Eye (tissue), 1 donor: Measurements from ENCODE around the gene TJP1.
"Not testable (repeated sequence)": the region's sequence is repeated elsewhere in the genome, so short reads cannot be mapped to it uniquely, and the experiment has no call there.

Experiments used
- DNase-seq: peaks from one replicate; pipeline ENCODE4 v3.0.0-alpha.2; 2015

The TJP1 gene

DNA sequence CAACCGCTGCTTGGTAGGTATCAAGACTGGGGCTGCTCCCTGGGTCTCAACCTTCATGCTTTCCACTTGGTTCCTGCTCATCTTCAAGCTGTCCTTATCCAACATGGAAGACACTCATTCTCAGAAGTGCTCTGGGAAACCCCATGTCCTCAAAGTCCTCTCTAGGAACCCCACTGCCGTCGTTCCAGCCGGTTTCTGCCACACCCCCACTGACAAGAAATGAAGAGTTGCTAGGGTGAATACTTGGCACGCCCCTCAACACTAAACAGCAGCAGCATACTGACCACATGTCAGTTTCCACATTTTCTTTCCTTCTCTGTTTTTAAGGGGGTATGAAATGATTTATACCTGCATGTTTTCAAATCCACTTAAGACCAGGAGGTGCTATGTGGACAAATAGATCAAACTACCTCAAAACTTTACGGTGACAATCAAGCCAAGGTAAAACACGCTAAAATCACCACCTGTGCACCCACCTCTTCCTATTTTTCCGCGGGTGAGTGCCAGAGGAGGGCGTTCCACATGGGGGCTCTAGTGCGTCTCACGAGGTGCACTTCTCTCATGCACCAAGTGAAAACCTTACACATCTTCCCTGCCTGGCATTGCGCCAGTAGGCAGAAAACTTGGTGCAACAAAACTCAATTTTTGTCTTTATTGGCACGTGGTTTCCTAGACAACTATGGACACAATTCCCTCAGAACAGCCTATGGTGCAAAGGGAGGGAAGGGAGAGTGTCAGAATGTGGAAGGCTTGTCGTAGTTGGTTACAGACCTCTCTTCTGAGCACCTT, 125.1 kb downstream of the TJP1 start:
- no peak for DNase-seq

DNA sequence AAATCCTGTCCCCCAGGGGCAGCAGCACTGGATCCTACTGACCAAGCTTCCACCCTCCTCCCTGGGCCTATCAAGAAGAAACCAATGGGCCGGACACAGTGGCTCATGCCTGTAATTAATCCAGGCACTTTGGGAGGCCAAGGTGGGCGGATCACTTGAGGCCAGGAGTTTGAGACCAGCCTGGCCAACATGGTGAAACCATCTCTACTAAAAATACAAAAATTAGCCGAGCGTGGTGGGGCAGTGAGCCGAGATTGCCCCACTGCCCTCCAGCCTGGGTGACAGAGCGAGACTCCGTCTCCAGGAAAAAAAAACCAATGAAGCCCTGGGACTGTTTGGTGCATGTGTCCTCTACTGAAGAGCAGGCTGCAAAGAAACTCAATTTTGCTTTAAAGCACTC, 125.8 kb downstream of the TJP1 start:
- DNase-seq = not testable (repeated sequence)

DNA sequence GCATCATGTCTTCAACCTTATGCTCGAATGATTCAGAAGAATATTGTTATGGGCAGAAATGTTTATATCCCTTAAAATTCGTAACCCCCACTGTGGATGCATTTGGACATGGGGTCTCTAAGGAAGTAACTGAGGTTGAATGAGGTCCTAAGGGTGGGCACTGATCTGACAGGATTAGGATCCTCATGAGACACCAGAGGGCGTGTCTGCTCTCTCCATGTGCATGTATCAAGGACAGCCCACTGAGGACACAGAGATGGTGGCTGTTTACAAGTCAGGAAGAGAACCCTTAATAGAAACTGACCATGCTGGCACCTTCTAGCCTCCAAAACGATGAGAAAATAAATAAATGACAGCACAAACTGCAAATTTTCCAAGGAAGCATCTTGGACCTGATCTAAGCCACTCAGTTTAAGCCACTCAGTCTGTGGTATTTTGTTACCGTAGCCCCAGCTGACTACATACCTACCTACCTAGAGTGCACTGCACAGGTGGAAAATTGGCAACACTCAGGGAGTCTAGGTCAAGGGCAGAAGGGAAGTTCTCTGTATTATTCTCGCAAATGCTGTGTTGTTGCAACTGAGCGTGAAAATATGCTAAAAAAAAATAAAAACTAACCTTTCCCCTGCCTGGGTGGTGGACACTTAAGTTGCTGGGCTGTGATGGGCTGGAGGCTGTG, 126.6 kb downstream of the TJP1 start:
- DNase-seq = no peak

DNA sequence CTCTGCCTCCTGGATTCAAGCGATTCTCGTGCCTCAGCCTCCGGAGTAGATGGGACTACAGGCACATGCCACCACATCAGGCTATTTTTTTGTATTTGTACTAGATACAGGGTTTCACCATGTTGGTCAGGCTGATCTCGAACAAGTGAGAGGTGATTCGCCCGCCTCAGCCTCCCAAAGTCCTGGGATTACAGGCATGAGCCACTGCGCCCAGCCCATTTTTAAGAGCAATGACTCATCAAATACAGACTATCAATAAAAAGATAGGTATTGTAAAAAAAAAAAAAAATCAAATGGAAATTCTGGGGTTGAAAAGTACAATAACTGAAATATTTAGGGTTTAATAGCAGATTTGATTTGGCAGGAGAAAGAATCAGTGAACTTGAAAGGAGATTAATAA, 129.0 kb downstream of the TJP1 start:
- no peak for DNase-seq

DNA sequence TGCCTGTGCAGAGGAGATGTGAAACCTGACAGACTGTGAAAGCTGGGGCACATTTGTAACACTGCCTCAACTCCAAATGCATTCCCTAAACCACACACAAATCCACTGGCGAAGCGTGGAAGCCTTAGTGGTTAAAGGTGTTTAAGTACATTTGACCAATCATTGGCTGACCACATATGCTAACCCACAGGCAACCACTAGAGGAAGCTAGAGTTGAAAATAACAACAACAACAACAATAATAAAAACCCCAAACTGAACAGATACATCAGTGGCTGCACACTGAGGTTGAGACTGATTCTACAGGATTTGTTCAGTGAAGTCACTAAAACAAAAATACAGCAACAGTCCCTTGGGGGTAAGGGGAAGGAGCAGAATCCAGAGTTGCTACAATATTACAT, 129.7 kb downstream of the TJP1 start:
- DNase-seq = no peak

DNA sequence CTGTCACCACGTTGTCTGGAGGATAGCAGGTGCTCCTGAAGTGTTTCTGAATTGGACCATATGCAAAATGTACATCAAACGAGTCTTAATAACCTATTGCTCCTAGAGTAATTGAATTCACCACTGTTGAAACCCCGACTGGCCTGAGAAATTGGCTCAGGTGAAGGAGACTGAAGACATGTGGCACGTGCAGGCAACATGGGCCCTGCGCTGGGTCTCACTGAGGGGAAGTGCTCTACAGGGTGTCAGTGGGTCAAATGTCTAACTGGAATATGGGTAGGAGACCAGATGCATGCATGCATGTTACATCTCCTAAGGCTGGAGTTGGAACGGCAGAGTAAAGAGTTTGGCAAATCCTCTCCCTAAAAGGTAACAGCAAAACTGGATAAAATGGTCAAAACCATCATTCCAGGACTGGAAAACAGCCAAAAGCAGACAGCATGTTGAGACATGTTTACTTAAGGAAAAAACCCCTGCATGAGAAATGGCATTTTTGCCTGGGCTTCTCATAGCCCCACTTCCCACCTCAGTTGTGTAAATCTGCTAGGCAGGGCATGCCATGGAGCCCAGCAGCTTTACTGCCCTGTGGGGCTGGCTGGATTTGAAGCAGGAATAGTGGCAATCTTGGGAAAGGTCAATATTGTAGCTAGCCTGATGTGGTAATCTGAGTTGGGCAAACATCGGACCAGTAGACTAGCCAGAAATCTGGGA, 131.3 kb downstream of the TJP1 start:
- DNase-seq = no peak

DNA sequence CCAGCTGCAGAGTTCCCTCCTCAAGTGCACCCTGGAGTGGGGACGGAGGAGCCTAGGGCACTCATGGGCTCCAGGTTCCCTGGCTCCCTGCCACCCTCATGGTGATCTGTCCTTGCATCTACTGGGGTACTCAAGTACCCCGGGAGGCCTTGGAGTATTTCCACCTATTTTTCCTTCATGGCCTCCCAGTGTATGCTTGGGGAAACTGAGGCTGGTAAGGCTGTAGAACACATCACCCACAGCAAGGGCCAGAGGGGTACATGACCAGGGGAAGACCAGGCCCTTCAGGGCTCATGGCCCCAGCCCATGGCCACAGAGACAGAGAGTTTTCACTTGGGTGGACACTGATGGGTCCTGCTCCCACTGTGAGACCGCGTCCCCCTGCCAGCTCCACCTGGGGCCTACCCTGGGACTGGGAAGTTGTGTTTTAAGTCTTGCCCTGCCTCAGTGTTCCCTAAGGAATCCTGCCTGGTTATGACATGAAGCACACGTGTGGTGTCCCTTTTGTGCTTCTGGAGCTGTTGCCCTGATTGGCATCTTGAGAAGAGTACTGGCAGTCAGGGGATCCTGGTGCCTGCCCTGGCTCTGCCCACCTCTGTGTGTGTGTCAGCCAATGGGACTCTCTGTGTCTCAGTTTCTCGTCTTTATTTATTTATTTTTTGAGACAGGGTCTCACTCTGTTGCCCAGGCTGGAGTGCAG, 132.8 kb downstream of the TJP1 start:
- no peak for DNase-seq

DNA sequence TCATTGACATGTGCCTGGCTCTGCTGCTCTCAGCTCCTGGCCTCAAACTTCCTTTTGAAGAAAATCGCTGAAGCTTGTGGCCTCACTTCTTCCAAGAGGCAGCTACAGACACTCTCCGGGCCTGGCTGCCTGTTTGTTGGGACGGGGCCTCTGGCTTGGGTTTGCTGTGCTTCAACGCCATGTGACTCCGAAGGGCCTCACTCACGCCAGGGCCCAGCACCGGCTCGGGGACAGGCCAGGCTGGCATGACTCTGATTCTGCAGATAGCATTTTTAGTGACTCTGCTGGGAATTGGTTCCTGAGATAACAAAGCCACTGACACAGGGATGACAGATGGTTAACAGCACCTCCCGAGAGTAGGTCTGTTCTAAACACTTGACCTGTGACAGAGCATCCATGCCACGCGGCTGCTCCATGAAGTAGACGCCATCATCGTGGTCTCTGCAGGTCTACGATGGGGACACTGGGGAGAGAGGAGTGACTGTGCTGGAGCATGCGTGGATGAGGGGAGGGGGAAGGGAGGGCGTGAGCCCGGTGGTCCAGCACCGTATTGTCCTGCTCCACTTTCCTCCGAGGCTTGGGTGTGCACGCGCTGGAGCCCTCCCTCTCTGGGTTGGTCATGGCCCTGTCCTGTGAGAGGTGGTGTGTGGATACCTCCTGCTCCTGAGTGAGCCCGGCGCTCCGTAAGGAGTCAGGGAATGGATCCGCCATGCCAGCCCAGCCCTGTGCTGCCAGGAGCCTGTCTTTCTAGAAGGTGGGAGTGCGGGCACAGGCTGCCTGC, 133.6 kb downstream of the TJP1 start:
- peak; percentile 30 for DNase-seq

DNA sequence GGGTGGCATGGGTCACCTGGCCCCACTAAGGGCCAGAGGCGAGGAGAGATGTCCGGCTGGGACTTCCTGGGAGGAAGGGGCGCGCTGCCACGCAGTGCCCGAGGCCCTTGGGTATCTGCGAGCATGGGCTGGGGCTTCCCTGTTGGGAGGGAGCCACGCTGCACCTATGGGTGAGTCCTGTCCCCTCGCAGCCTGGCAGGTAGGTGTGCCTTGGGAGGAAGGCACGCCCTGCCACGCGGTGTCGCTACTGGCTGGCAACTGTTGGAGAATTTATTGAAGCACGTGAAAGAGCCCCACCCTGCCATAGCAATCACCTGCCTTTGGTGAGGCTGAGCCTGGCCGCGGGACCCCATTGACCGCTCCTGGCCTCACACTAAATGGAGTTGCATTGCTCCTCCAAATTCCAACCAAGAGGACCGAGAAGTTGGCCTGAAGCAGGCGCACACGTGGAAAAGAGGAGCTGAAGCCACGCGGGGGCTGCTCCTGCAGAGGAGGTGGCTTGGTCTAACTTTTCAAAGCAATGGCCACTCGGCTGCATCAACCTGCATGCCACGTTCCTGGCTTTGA, 134.2 kb downstream of the TJP1 start:
- DNase-seq = no peak

DNA sequence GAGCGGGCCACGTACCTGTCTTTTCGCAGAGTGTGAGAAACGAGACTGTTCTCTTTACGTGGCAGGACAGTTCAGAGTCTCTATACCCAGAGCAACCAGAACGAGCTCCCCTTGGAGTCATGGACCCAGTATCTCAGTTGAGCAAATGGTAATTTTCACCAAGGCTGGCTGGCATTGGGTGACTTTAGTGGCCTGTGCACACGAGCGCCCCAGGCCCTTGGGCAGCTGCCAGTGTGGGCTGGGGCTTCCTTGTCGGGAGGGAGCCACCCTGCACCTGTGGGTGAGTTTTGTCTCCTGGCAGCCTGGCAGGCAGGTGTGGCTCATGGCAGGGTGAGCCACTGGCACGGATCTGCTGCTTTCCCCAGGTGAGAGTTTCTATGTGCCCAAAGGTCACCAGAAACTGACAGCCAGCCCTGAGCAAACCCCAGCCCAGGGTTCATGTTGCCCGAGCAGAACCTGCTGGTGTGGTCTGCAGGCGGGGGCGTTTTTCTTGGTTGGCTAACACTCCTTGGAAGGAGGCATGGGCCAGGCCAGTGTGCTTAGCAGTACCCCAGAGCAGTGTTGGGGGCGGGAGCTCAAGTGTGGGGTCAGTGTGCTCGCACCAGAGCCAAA, 135.0 kb downstream of the TJP1 start:
- DNase-seq = no peak

DNA sequence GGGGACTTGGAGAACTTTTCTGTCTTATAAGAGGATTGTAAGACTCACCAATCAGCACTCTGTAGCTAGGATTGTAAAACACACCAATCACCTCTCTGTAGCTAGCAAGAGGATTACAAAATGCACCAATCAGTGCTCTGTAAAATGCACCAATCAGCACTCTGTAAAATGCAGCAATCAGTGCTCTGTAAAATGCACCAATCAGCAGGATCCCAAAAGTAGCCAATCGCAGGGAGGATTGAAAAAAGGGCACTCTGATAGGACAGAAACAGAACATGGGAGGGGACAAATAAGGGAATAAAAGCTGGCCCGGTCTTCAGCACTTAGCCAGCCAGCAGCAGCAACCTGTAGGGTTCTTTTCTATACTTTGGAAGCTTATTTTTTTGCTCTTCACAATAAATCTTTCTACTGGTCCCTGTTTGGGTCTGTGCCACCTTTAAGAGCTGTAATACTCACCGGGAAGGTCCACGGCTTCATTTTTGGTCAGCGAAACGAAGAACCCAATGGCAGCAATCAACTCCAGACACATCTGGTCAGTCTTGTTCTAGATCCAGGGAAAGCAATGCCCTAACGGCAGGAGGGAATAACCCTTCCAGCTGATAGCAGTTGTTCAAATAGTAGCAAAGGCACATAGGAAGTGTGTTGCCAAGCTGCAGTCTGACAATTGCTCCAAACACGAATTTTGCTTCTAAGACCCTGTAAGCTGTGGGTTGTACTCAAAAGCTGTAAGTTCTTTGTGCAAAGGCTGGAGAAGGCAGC, 135.6 kb downstream of the TJP1 start:
- DNase-seq = no peak

DNA sequence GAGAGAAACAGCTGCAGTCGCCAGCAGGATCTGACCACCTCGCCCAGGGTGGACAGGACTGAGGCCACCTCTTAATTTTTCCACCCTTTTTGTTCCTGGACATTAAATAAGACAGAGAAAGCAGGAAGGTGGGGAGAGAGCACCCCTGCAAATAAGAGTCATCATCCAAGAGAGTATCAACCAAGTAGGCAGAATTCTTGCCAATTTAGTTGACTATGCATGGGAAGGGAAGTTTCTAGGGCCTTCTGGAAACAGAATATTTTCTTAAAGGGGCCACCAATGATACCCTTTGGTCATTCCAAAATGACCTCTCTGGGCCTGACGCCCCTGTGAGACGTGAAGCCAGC, 136.2 kb downstream of the TJP1 start:
- DNase-seq = no peak

DNA sequence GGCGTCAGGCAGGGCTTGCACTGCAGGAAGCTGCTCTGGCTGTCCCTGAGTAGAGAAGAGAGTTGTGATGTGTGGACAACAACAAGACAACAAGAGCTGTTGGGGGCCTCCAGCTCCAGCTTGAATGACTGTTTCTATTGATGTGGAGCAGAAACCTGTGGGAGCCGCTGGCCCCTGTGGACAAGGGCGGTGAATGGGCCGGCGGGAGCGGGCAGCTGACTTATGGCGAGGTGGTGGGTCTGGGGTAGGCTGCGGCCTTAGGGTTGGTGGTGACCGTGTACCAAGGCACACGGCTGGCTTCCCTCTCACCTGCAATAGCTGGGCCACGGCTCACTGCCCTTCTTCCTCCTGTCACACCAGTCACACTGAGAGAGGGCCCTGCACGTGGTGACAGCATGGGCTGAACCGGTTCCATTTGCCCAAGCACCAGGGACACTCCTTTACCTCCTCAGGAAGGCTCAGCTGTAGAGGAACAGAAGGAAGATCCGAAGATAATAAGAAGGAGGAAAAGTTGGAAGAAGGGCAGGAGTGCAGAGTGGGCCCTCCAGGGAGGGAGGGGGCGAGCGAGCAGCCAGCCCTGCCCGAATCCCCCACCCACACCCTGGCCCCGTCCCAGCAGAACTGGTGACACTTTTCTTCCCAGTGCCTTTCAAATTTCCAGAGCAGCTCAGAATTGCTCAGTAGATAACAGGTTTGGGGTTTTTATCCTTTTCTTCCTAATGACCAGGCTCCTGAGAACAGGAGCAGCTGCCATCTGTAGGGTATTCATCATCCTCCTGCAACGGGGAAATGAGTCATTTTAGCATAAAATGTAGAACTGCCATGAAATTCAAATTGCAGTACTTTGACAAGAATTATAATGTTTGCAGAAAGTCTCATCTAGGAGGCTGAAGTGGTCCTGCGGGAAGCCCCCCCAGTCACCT, 136.9 kb downstream of the TJP1 start:
- no peak for DNase-seq

DNA sequence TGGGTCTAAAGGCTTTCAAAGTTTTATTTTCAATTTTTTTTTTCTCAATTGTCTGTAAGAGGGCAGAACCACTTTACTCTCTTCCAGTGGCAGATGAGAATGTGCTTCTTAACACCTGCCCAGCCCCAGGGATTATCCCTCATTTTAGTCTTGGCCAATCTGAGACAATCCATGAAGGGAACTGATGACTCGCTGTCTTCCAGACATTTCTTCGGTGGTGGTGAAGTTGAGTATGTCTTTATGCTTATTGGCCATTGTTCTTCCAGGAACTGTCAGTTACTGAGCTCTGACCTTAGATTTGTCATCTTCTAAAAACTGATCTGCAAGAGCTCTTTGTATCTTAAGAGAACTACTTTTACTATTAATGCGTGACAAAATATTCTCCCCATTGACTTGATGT, 139.5 kb downstream of the TJP1 start:
- DNase-seq = no peak

DNA sequence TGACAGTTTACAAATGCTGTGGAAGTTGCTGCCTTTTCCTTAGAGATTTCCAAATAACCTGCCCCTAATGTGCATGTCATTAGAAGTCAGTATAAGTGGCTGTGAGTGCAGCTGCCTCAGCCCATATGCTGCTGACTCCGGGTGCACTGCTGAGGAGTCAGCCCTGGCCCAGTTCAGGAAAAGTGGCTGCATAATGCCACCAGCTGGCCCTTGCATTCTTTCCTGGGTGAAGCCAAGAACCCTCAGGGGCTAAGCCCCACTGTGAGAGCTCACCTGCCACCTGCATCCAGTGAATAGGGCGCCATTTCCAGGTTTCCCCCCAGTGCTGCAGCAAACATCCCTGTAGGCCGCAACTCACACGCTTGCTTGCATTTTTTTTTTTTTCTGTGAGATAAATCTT, 139.9 kb downstream of the TJP1 start:
- peak; percentile 46 for DNase-seq

DNA sequence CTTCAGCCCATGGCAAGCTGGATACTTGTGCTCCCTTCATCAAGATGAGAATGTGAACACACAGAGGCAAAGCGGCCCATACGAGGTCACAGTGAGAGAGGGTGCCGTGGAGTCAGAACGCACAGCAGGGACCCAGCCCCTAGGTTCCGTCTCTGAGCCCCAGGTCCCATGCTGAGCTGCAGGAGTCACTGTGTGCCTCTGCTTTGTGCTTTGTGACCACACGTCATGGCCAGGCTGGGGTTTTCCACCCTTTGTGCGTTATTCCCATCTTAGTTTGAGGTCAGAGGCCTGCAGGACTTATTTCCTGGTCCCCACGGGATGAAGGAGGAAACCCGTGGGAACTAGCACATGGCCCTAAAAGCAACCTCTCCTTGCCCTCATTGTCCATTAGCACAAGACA, 140.3 kb downstream of the TJP1 start:
- DNase-seq = no peak

DNA sequence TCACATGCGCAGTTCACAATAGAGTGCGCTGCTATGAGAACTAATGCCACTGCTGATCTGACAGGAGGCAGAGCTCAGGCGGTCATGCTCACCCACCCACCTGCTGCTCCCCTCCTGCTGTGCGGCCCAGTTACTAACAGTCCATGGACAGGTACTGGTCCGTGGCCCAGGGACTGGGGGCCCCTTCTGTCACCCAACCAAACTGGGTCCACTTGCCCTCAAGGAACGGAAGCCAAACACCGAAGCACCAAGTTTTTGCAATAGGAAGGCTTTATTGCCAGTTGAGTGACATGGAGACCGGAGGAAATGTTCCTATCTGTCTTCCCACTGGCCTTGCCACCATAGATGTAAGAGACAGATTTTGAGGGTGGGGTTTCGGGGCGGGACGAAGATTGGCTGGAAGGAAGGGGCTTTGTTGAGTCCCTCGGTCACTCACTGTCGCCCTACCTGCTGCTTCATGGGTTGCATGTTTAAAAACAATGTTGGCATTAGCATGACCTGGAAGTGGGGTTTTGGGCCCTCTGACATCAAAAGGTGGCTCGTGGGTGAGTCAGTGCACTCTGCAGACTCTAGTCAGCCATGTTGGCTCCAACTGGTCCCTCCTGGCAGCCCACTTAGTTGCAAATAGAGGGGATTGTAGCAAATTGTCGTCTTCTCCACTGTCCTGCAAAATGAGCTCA, 141.0 kb downstream of the TJP1 start:
- no peak for DNase-seq

DNA sequence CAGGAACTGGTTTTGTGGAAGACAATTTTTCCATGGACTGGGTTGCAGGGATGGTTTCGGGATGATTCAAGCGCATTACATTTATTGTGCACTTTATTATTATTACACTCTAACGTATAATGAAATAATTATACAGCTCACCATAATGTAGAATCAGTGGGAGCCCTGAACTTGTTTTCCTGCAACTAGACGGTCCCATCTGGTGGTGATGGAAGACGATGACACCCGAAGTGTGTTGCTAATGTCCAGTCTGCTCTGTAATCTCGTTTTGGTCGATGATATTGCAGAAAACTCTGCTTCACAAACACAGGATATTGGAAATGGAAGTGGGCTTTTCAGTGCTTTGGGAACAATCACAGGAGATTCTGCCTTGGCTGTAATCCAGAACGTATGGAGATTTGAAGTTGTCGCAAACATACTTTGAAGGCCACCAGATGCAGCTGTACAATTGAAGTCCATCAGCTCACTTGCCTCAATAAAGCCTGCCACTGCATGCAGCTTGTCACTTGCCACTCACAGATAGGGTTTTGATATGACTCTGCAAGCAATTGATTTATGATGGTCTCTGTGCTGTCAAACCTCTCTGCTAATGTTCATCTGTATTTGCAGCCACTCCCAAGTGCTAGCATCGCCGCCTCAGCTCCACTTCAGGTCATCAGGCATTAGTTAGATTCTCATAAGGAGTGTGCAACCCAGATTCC, 141.7 kb downstream of the TJP1 start:
- peak; percentile 54 for DNase-seq
